Measurements from ENCODE around the gene RAVER1.

GRCh38 chr19:10378124-10378523, 44.8 kb upstream of the RAVER1 start:
- TF ChIP-seq, protein P1, sequence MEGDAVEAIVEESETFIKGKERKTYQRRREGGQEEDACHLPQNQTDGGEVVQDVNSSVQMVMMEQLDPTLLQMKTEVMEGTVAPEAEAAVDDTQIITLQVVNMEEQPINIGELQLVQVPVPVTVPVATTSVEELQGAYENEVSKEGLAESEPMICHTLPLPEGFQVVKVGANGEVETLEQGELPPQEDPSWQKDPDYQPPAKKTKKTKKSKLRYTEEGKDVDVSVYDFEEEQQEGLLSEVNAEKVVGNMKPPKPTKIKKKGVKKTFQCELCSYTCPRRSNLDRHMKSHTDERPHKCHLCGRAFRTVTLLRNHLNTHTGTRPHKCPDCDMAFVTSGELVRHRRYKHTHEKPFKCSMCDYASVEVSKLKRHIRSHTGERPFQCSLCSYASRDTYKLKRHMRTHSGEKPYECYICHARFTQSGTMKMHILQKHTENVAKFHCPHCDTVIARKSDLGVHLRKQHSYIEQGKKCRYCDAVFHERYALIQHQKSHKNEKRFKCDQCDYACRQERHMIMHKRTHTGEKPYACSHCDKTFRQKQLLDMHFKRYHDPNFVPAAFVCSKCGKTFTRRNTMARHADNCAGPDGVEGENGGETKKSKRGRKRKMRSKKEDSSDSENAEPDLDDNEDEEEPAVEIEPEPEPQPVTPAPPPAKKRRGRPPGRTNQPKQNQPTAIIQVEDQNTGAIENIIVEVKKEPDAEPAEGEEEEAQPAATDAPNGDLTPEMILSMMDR (IDR thresholded peaks at IDR 0.05): no peak
- TF ChIP-seq POLR2A (IDR thresholded peaks at IDR 0.05): no peak

Data from sigmoid colon (tissue), 3 donors.